NCI-H748 treated with DMSO at 0.1 percent for 48 hours (cell line): ENCODE data around the gene OLFM2.
"Not testable (repeated sequence)": the region's sequence is repeated elsewhere in the genome, so short reads cannot be mapped to it uniquely, and the experiment has no call there.

Experiments
- DNase-seq: peaks from one replicate; lab custom pipeline; 2025; lab: John Stamatoyannopoulos, UW

The OLFM2 gene

GRCh38 chr19:9827289-9828238 lies 108.8 kb downstream of the OLFM2 start, which contains the start of gene UBL5:
Gene UBL5 (plus strand): TSS chr19:9827918. CDS start chr19:9828338, 420 bp downstream.
- peak; percentile 74 for DNase-seq

- no peak for DNase-seq
Observed at GRCh38 chr19:9823816-9824215, 112.5 kb downstream of the OLFM2 start.

DNA sequence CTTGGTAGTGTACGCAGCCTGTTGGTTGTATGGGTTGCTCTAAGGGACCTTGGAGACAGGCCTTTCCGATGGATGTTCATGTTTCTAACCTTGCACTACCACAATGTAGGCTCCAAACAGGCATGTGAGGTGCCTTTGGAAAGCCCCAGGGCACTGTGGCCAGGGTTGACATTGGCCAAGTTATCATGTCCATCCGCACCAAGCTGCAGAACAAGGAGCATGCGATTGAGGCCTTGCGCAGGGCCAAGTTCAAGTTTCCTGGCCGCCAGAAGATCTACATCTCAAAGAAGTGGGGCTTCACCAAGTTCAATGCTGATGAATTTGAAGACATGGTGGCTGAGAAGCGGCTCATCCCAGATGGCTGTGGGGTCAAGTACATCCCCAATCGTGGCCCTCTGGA lies 116.3 kb downstream of the OLFM2 start:
- not testable (repeated sequence) for DNase-seq

- DNase-seq = no peak
Observed at GRCh38 chr19:9819596-9819909, 116.8 kb downstream of the OLFM2 start.

DNA sequence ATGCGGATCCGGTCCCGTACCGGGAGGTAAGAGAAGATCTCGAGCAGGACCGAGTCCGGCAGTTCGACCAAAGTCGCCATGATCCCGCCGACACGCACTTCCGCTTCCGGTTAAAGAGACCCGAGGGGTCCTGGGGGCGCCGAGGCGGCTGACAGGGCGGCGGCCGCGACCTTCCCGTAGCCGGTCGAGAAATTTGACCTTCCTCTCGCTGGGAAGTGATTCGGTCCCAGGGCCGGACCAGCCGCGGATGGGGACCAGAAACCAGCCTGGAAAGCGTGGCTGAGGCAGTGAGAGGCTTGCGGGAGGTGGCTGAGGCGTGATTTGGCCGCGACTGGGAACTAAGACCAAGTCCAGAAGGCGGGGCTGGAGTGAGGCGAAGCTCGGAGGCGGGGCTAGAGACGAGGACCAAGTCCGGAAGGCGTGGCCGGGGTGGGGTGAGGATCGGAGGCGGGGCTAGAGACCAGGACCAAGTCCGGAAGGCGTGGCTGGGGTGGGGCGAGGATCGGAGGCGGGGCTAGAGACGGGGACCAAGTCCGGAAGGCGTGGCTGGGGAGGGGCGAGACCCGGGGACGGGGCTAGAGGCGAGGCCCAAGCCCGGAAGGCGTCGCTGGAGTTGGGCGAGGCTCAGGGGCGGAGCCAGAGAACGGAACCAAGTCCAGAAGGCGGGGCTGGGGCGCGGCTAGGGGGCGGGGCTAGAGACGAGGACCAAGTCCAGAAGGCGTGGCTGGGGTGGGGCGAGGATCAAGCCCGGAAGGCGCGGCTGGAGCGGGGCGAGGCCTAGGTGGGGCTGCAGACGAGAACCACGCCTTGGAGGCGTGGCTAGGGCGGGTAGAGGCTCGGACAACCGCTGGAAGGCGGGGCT lies 117.3 kb downstream of the OLFM2 start, which contains the start of gene FBXL12:
TSS of gene FBXL12 (minus strand) at position 346 of the 862 bp plus-strand sequence. CDS start at position 80, 266 bp downstream.
- peak; percentile 93 for DNase-seq

DNA sequence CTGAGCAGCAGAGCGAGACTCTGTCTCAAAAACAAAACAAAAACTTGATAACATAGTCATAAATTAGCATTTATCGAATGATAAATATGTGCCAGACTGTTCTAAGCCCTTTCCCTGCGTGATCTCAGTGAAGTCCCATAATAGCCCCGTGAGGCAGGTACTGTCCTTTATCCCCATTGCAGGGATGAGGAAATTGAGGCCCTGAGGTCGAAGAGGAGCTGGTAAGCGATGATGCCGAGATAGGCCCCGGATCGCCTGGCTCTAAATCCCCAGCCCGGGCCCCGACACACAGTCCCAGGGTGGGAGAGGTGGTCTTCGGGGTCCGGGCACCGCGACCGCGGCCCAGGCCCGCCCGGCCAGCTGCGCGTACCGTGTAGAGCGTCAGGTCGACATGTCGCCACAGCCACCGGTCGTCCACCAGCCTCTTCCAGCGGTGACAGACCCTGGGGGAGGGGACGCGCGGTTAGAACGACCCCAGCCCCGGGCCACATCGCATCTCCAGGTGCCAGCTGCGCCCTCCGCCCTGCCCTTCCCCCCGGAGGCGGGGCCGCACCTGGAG lies 118.1 kb downstream of the OLFM2 start:
- DNase-seq = no peak

DNA sequence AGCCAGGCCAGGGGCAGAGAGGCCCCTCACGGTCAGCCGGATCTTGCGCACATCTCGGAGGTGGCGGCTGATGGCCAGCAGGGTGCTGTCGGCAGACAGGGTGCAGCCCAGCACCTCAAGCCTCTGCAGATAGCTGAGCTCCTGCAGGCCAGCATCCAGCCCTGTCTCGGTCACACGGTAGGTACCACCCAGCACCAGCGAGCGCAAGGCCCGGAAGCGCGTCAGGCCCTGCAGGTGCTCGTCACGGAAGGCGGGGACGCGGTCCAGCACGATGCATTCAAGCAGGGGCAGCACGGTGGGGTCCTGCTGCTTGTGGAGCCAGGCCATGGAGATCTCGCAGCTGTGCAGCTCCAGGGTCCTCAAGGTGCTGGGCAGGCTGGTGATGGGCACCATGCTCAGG lies 125.2 kb downstream of the OLFM2 start:
- DNase-seq = no peak

DNA sequence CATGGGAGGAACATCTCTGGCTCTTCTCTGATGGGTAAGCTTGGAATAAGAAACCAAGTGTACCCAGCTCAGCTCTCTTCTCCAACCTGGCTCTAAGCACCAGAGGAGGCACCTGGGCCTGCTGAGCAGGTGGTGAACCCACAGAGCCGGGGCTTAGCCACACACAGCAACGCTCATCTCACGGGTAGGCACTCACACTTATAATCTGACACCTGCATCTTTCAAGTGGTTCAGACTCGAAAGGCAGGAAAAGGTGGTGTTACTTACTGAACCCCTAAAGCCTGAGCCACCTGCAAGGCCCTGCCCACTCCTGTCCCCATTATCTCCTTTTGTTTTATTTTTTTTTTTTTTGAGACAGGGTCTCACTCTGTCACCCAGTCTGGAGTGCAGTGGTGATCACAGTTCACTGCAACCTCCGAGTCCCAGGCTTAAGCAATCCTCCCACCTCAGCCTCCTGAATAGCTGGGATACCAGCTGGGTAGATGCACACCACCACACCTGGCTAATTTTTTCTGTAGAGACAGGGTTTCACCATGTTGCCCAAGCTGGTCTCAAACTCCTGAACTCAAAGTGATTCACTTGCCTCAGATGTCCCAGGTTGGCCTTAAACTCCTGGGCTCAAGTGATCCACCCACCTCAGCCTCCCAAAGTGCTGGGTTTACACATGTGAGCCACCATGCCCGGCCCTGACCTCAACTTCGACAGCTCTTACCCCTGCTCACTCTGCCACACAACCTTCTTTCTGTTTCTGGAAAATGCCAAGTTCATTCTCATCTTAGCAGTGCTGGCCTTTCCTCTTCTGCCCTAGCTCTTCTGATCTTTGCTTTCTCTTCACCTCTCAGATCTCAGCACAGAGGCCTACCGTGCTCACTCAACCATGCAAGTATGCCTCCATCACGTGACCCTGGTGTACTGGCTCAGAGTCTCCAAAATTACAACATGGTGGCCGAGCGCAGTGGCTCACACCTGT lies 127.2 kb downstream of the OLFM2 start:
- DNase-seq = no peak

GRCh38 chr19:9806803-9807202 lies 129.5 kb downstream of the OLFM2 start:
- DNase-seq = no peak
